SU-DHL-6 (cell line): ENCODE results near the gene MMRN1.

Experiments used
- H2AFZ ChIP-seq: fragments of 200-600 bp; sonication (generic); 2 replicates; pipeline ENCODE4 v1.6.1; 2014; ENCODE audit warnings: low read depth, mild to moderate bottlenecking, moderate library complexity, mixed read lengths, antibody characterized with exemption, low read length; ENCODE audit not compliant: severe bottlenecking
- H3F3A ChIP-seq: fragments of 200-600 bp; shearing (Covaris generic); 2 replicates; pipeline ENCODE4 v1.6.0; 2016; ENCODE audit warnings: antibody characterized with exemption, mild to moderate bottlenecking; ENCODE audit not compliant: insufficient read depth
- H3K27ac ChIP-seq: fragments of 200-600 bp; sonication (generic); 2 replicates; pipeline ENCODE4 v1.5.1; 2016; ENCODE audit warnings: low read depth, mild to moderate bottlenecking, low read length, moderate library complexity, mixed read lengths
- H3K27me3 ChIP-seq: fragments of 200-600 bp; sonication (generic), shearing (Covaris generic); 2 replicates; pipeline ENCODE4 v1.6.0; 2014; ENCODE audit warnings: mild to moderate bottlenecking, low read length
- H3K36me3 ChIP-seq: fragments of 200-600 bp; sonication (generic); 2 replicates; pipeline ENCODE4 v1.6.1; 2014; ENCODE audit warnings: mild to moderate bottlenecking, low read length, mixed read lengths
- H3K4me2 ChIP-seq: fragments of 300-600, 200-600 bp; shearing (Covaris generic), sonication (generic); 2 replicates; pipeline ENCODE4 v1.6.0; 2014; ENCODE audit warnings: low read length, low read depth, mild to moderate bottlenecking; ENCODE audit not compliant: poor library complexity, severe bottlenecking
- H3K4me3 ChIP-seq: fragments of 200-600 bp; sonication (generic); 2 replicates; pipeline ENCODE4 v1.5.1; 2014; ENCODE audit warnings: antibody characterized with exemption, low read length, mild to moderate bottlenecking, mixed read lengths; ENCODE audit not compliant: insufficient read depth, poor library complexity, severe bottlenecking
- H3K79me2 ChIP-seq: fragments of 200-600 bp; sonication (generic); 2 replicates; pipeline ENCODE4 v1.6.1; 2014; ENCODE audit warnings: mild to moderate bottlenecking, low read length, moderate library complexity; ENCODE audit not compliant: insufficient read depth
- H3K9ac ChIP-seq: fragments of 200-600 bp; sonication (generic); 2 replicates; pipeline ENCODE4 v1.7.0; 2014; ENCODE audit warnings: mild to moderate bottlenecking, low read length
- H3K9me2 ChIP-seq: fragments of 200-600 bp; sonication (generic); replicated peaks from 2 replicates; pipeline ENCODE4 v1.6.1; 2014; ENCODE audit warnings: low read length; ENCODE audit not compliant: insufficient read depth
- H3K9me3 ChIP-seq: fragments of 200-600 bp; sonication (generic); 2 replicates; pipeline ENCODE4 v1.6.1; 2014; ENCODE audit warnings: low read length, mixed read lengths; ENCODE audit not compliant: insufficient read depth
- H4K20me1 ChIP-seq: fragments of 200-600 bp; sonication (generic); 2 replicates; pipeline ENCODE4 v1.6.1; 2014; ENCODE audit warnings: low read depth, mild to moderate bottlenecking, antibody characterized with exemption, low read length, moderate library complexity, mixed read lengths
- EZH2phosphoT487 ChIP-seq: fragments of 200-600 bp; sonication (generic), shearing (Covaris generic); conservative IDR thresholded peaks from 2 replicates; pipeline ENCODE4 v1.6.1; 2018; ENCODE audit warnings: mild to moderate bottlenecking, antibody characterized with exemption, low read length, moderate library complexity, mixed read lengths
- TF ChIP-seq, protein P1 (sequence below): fragments of 200-600 bp; sonication (generic); IDR thresholded peaks from one replicate; pipeline ENCODE4 v1.5.1; 2017; ENCODE audit warnings: antibody characterized with exemption, mild to moderate bottlenecking, low read length, moderate library complexity; ENCODE audit not compliant: insufficient read depth, poor library complexity, severe bottlenecking

The MMRN1 gene

GRCh38 chr4:89929425-89930159 lies 34.9 kb downstream of the MMRN1 start:
- Histone ChIP-seq H3F3A (no peaks in the 10 kb centered on the region), H3K27me3 (no peaks in the 10 kb centered on the region), H3K9me2 (no peaks in the 10 kb centered on the region), H3K9me3 (no peaks in the 10 kb centered on the region), H3K9ac (no peak overlapping the region), H4K20me1 (no peaks in the 10 kb centered on the region), H3K4me2 (no peak overlapping the region), H3K4me3 (no peak overlapping the region), H3K36me3 (no peaks in the 10 kb centered on the region), H3K27ac (no peak overlapping the region), H3K79me2 (no peaks in the 10 kb centered on the region), H2AFZ (no peak overlapping the region)
- TF ChIP-seq EZH2phosphoT487, result no peak
- TF ChIP-seq, protein P1, sequence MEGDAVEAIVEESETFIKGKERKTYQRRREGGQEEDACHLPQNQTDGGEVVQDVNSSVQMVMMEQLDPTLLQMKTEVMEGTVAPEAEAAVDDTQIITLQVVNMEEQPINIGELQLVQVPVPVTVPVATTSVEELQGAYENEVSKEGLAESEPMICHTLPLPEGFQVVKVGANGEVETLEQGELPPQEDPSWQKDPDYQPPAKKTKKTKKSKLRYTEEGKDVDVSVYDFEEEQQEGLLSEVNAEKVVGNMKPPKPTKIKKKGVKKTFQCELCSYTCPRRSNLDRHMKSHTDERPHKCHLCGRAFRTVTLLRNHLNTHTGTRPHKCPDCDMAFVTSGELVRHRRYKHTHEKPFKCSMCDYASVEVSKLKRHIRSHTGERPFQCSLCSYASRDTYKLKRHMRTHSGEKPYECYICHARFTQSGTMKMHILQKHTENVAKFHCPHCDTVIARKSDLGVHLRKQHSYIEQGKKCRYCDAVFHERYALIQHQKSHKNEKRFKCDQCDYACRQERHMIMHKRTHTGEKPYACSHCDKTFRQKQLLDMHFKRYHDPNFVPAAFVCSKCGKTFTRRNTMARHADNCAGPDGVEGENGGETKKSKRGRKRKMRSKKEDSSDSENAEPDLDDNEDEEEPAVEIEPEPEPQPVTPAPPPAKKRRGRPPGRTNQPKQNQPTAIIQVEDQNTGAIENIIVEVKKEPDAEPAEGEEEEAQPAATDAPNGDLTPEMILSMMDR, result no peak

DNA sequence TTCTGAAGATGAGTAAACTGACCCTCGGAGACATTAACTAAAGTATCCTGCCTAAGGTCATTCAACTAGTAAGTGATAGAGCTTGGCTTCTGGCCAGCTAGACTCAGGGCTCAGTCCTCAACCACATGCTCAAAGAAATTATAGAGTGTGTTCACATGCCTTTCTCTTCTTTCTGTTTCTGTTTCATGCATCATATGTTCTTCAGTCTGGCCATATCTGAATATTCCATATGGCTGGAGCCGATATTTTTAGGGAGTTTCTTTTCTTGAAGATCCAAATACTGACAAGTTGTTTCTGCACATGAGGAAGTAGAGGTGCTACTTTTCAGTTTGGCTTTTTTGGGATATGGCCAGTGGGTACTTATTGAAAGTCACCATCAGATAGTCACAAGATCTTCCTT lies 44.9 kb downstream of the MMRN1 start:
- no peaks in the 10 kb centered on the region for H3K36me3 ChIP-seq
- no peak overlapping the region for H3K4me2 ChIP-seq
- H3K9me2 ChIP-seq, result no peaks in the 10 kb centered on the region
- no peak overlapping the region for H3K4me3 ChIP-seq
- no peaks in the 10 kb centered on the region for H4K20me1 ChIP-seq
- H3K27ac ChIP-seq, result no peak overlapping the region
- H2AFZ ChIP-seq, result no peak overlapping the region
- H3K9ac ChIP-seq, result no peak overlapping the region
- no peaks in the 10 kb centered on the region for H3F3A ChIP-seq
- H3K9me3 ChIP-seq, result no peaks in the 10 kb centered on the region
- H3K27me3 ChIP-seq, result no peaks in the 10 kb centered on the region
- no peak for TF ChIP-seq EZH2phosphoT487
- TF ChIP-seq, protein P1, result no peak
- H3K79me2 ChIP-seq, result no peaks in the 10 kb centered on the region

DNA sequence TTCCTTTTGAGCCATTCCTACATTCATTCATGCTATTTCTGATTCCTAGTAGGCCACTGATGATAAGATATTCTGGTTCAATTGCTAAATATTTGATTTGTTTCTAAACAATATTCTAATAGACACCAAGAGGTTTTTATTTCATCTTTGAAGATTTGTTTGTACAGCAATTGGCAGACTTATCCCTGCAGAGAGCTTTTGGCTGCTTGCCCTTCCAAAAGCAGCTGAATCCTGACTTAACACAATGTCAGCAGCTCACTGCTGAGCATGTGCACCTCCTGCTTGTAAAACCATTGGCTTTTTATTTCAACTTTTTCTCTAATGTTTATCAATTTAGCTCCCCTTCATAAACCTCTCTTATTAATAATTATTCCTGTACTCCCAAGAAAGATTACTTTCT lies 45.3 kb downstream of the MMRN1 start:
- TF ChIP-seq EZH2phosphoT487, result no peak
- TF ChIP-seq, protein P1, result no peak
- no peaks in the 10 kb centered on the region for H3K27me3 ChIP-seq
- no peaks in the 10 kb centered on the region for H3K36me3 ChIP-seq
- no peaks in the 10 kb centered on the region for H3K9me3 ChIP-seq
- no peak overlapping the region for H3K9ac ChIP-seq
- H3K79me2 ChIP-seq, result no peaks in the 10 kb centered on the region
- no peak overlapping the region for H3K4me3 ChIP-seq
- H4K20me1 ChIP-seq, result no peaks in the 10 kb centered on the region
- H3K9me2 ChIP-seq, result no peaks in the 10 kb centered on the region
- H3F3A ChIP-seq, result no peaks in the 10 kb centered on the region
- no peak overlapping the region for H3K27ac ChIP-seq
- no peak overlapping the region for H3K4me2 ChIP-seq
- H2AFZ ChIP-seq, result no peak overlapping the region
